DND-41 (cell line): Measurements from ENCODE around the gene KANK3.
"Not testable (repeated sequence)": the region's sequence is repeated elsewhere in the genome, so short reads cannot be mapped to it uniquely, and the experiment has no call there.

Experiments used
- ATAC-seq: fragments of 200-7000 bp; cut with Tn5 transposase; 3 replicates; pipeline ENCODE4 v1.9.1; 2021; ENCODE audit warnings: low read depth; ENCODE audit not compliant: insufficient read depth
- DNase-seq: peaks from one replicate; pipeline ENCODE4 v3.0.0-alpha.2; 2020
- H2AFZ ChIP-seq: 2 replicates; pipeline ENCODE4 v1.6.0; 2012; ENCODE audit warnings: low read depth, low read length
- H3K27ac ChIP-seq: 2 replicates; pipeline ENCODE4 v1.5.1; 2012; ENCODE audit warnings: low read length, inconsistent platforms
- H3K27me3 ChIP-seq: fragments of 200-600 bp; sonication (generic); 2 replicates; pipeline ENCODE4 v1.6.0; 2012; ENCODE audit warnings: low read length, mild to moderate bottlenecking, inconsistent platforms; ENCODE audit not compliant: insufficient read depth, poor library complexity
- H3K36me3 ChIP-seq: 2 replicates; pipeline ENCODE4 v1.5.1; 2012; ENCODE audit warnings: low read length, inconsistent platforms; ENCODE audit not compliant: insufficient read depth
- H3K4me1 ChIP-seq: 2 replicates; pipeline ENCODE4 v1.5.1; 2012; ENCODE audit warnings: mild to moderate bottlenecking, low read length; ENCODE audit not compliant: insufficient read depth
- H3K4me2 ChIP-seq: 2 replicates; pipeline ENCODE4 v1.6.0; 2012; ENCODE audit warnings: mild to moderate bottlenecking, moderate library complexity, low read length, inconsistent platforms; ENCODE audit not compliant: insufficient read depth
- H3K4me3 ChIP-seq, 2 experiments: fragments of 200-600 bp in 1 of 2; shearing (Covaris generic) in 1 of 2; 2 replicates each; pipeline ENCODE4 v1.5.1; 2012 to 2016; ENCODE audit warnings: inconsistent platforms in 2 of 2, low read length in 2 of 2, mild to moderate bottlenecking in 2 of 2, low read depth in 1 of 2, moderate library complexity in 1 of 2
- H3K79me2 ChIP-seq: 2 replicates; pipeline ENCODE4 v1.6.0; 2012; ENCODE audit warnings: low read length, inconsistent platforms; ENCODE audit not compliant: insufficient read depth
- H3K9ac ChIP-seq: 2 replicates; pipeline ENCODE4 v1.6.0; 2012; ENCODE audit warnings: low read depth, mild to moderate bottlenecking, inconsistent platforms, low read length, moderate library complexity
- H3K9me3 ChIP-seq: 2 replicates; pipeline ENCODE4 v1.5.1; 2012; ENCODE audit warnings: low read length, moderate library complexity, mild to moderate bottlenecking, inconsistent platforms; ENCODE audit not compliant: insufficient read depth, severe bottlenecking
- H4K20me1 ChIP-seq: 2 replicates; pipeline ENCODE4 v1.6.0; 2012; ENCODE audit warnings: low read length; ENCODE audit not compliant: insufficient read depth
- EZH2 ChIP-seq: IDR thresholded peaks from 3 replicates; pipeline ENCODE4 v1.6.1; 2012; ENCODE audit warnings: borderline replicate concordance, low read depth, mild to moderate bottlenecking, moderate library complexity, low read length, inconsistent platforms; ENCODE audit not compliant: severe bottlenecking
- TF ChIP-seq, protein P1 (sequence below): IDR thresholded peaks from 2 replicates; pipeline ENCODE4 v1.5.1; 2012; ENCODE audit warnings: borderline replicate concordance, low read length, moderate library complexity, mild to moderate bottlenecking; ENCODE audit not compliant: poor library complexity, severe bottlenecking; ENCODE audit errors: extremely low read depth

Gene KANK3

DNA sequence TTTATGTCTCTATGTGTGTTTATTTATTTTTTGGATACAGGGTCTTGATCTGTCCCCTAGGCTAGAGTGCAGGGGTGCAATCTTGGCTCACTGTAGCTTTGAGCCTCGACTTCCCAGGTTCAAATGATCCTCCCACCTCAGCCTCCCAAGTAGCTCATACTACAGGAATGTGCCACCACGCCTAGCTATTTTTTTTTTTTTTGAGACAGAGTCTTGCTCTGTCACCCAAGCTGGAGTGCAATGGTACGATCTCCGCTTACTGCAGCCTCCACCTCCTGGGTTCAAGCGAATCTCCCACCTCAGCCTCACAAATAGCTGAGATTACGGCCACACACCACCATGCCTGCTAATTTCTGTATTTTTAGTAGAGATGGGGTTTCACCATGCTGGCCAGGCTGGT lies 15.9 kb upstream of the KANK3 start:
- Histone ChIP-seq H3K4me2 (no peak overlapping the region), H4K20me1 (no peaks in the 10 kb centered on the region), H3K79me2 (no peaks in the 10 kb centered on the region), H3K36me3 (no peaks in the 10 kb centered on the region), H3K4me1 (peaks cover 3% of the 10 kb centered on the region), H3K27me3 (no peaks in the 10 kb centered on the region), H3K9me3 (no peaks in the 10 kb centered on the region), H3K27ac (no peak overlapping the region), H2AFZ (no peak overlapping the region), H3K9ac (no peak overlapping the region), H3K4me3 (no peak overlapping the region)
- TF ChIP-seq, protein P1, sequence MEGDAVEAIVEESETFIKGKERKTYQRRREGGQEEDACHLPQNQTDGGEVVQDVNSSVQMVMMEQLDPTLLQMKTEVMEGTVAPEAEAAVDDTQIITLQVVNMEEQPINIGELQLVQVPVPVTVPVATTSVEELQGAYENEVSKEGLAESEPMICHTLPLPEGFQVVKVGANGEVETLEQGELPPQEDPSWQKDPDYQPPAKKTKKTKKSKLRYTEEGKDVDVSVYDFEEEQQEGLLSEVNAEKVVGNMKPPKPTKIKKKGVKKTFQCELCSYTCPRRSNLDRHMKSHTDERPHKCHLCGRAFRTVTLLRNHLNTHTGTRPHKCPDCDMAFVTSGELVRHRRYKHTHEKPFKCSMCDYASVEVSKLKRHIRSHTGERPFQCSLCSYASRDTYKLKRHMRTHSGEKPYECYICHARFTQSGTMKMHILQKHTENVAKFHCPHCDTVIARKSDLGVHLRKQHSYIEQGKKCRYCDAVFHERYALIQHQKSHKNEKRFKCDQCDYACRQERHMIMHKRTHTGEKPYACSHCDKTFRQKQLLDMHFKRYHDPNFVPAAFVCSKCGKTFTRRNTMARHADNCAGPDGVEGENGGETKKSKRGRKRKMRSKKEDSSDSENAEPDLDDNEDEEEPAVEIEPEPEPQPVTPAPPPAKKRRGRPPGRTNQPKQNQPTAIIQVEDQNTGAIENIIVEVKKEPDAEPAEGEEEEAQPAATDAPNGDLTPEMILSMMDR = no peak
- TF ChIP-seq EZH2 = no peak
- ATAC-seq (no peak), DNase-seq (no peak)

DNA sequence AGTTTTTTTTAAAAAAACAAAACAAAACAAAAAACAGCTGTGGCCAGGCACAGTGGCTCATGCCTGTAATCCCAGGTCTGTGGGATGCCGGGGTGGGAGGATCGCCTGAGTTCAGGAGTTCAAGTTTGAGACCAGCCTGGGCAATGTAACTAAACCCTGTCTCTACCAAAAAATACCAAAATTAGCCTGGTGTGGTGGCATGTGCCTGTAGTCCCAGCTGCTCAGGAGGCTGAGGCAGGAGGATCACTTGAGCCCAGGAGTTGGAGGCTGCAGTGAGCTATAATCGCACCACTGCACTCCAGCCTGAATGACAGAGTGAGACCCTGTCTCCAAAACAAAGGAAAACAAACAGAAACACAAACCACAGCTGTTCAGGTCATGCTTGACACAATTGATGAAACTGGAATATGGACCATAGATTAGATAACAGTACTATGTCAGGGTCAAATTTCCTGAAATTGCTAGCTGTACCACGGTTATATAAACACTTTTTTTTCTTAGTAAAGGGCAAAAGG lies 14.0 kb upstream of the KANK3 start:
- Histone ChIP-seq H3K9ac (no peak overlapping the region), H3K79me2 (no peaks in the 10 kb centered on the region), H3K4me3 (no peak overlapping the region), H3K27ac (no peak overlapping the region), H3K36me3 (no peaks in the 10 kb centered on the region), H3K4me2 (no peak overlapping the region), H3K9me3 (no peaks in the 10 kb centered on the region), H3K27me3 (no peaks in the 10 kb centered on the region), H3K4me1 (peaks cover 6% of the 10 kb centered on the region), H2AFZ (no peak overlapping the region), H4K20me1 (peaks cover 3% of the 10 kb centered on the region; the same call in 1 of the 2 replicates)
- no peak for TF ChIP-seq EZH2
- TF ChIP-seq, protein P1 = no peak
- no peak for ATAC-seq
- no peak for DNase-seq

DNA sequence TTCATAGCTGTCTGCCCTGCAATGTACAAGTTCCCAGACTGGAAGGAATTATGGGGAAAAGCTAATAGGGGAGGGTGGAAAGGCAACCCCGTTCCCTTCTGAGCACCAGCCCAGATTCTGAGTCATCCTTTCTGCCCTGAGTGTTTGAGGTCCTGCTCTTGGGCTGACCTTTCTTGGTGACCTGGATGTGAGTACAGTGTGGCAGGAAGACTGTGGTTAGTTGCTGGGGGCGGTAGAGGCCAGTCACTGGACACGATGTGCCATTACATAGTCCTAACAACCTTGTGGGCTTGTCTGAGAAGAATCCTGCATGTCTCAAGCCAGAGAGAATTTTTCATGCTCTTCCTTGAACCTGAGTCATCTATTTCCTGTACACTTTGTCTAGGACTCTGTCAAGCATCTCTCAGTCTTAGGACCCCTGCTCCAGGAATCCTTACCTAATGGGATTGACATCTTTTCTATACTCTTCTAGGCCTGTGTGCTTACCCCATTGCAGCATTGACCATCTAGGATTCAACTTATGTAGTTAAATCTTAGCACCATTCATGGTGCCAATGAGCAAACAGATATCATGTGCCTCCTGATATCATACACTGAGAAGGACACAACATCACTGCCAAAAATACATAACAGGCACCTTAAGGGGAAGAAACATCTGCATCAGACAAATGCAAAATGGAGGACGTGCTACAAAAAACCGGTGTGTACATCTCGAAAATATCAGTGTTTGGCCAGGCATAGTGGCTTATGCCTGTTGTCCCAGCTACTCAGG lies 12.8 kb upstream of the KANK3 start:
- no peak overlapping the region for H3K4me2 ChIP-seq
- peaks cover 6% of the 10 kb centered on the region for H3K4me1 ChIP-seq
- no peaks in the 10 kb centered on the region for H3K27me3 ChIP-seq
- H3K79me2 ChIP-seq = no peaks in the 10 kb centered on the region
- H4K20me1 ChIP-seq = peaks cover 3% of the 10 kb centered on the region; the same call in 1 of the 2 replicates
- no peak overlapping the region for H2AFZ ChIP-seq
- no peaks in the 10 kb centered on the region for H3K9me3 ChIP-seq
- H3K4me3 ChIP-seq = no peak overlapping the region
- TF ChIP-seq EZH2 = no peak
- TF ChIP-seq, protein P1 = no peak
- DNase-seq (no peak), ATAC-seq (no peak)
- H3K9ac ChIP-seq = no peak overlapping the region
- H3K27ac ChIP-seq = no peak overlapping the region
- no peaks in the 10 kb centered on the region for H3K36me3 ChIP-seq

DNA sequence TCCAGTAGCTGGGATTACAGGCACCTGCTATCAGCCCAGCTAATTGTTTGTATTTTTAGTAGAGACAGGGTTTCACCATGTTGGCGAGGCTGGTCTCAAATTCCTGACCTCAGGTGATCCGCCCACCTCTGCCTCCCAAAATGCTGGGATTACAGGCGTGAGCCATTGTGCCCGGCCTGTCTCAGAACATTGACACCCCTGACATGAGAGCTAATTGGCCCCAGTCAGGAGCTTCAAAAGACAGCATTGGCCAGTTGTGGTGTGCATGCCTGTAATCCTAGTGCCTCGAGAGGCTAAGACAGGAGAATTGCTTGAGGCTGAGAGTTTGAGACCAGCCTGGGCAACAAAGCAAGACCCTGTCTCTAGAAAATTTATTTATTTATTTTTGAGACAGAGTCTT lies 9.8 kb upstream of the KANK3 start:
- H3K4me1 ChIP-seq, H3K27ac ChIP-seq, H4K20me1 ChIP-seq, DNase-seq, H2AFZ ChIP-seq, ATAC-seq, H3K27me3 ChIP-seq, H3K9ac ChIP-seq, H3K36me3 ChIP-seq, H3K4me3 ChIP-seq, H3K9me3 ChIP-seq, H3K4me2 ChIP-seq, H3K79me2 ChIP-seq: not testable (repeated sequence)
